Measurements from ENCODE around the gene FKBP1A. TPM values are rescaled to one million over a fixed set of nuclear protein-coding genes. Genes with fewer than 3 reads are reported as not detected.

The FKBP1A gene
- total RNA-seq, 1 donor from 2014 or later, result 269 TPM

DNA sequence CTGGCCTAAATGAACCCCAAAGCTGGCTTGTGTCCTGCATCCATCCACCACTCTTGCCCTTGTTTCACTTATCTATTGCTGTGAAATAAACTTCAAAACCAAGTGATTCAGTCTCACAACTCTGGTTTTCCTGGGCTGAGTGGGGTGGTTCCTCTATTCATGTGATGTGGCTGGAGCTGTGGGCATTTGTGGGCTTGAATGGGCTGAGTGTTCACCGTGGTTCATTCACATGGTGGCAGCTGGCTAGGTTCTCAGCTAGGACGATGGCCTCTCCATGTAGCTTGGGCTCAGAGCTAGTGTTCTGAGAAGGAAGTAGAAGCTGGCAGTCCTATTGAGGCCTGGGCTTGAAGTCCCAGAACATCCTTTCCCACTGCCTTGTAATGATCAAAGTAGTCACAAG is 30.4 kb downstream of the FKBP1A start:
- no peak for DNase-seq

- no peak for DNase-seq
These were observed 32.6 kb downstream of the FKBP1A start for GRCh38 chr20:1360094-1360846.

GRCh38 chr20:1357921-1358671 is 34.8 kb downstream of the FKBP1A start:
- no peak for DNase-seq

GRCh38 chr20:1353956-1354355 is 38.9 kb downstream of the FKBP1A start:
- no peak for DNase-seq

- no peak for DNase-seq
These were observed 46.4 kb downstream of the FKBP1A start for GRCh38 chr20:1346315-1346969.

DNA sequence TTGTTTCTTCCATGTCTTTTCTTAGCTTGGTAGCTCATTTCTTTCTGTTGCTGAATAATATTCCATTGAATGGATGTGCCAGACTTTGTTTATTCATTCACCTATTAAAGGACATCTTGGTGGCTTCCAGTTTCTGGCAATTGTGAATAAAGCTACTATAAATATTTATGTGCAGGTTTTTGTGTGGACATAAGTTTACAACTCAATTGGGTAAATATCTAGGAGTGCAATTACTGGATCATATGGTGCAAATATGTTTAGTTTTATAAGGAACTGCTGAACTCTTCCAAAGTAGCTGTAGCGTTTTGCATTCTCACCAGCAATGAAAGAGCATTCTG is 47.1 kb downstream of the FKBP1A start:
- no peak for DNase-seq

DNA sequence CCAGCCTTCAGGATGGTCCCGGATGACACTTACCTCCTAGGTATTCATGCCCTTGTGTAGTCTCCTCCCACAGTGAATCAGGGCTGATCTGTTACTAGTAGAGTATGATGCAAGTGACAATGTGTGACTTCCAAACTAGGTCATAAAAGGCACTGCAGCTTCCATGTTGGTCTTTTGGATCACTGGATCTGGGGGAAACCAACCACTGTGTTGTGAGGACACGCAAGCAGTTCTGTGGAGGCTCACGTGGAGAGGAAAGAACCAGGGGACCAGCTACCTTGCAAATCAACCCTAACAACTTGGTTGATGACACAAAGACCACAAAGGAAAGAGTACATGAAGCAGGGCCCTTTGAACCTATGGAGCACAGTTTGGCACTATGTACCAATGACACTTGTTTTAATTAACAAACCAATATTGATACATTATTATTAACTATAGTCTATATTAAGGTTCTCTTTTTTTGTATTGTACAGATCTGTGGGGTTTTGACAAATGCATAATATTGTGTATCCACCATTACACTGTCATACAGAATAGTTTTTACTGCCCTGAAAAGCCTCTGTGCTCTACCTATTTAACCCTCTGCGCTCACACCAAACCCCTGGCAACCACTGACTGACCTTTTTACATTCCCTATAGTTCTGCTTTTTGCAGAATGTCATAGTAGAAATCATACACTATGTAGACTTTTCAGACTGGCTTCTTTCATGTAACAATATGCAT is 47.7 kb downstream of the FKBP1A start:
- DNase-seq, result no peak

DNA sequence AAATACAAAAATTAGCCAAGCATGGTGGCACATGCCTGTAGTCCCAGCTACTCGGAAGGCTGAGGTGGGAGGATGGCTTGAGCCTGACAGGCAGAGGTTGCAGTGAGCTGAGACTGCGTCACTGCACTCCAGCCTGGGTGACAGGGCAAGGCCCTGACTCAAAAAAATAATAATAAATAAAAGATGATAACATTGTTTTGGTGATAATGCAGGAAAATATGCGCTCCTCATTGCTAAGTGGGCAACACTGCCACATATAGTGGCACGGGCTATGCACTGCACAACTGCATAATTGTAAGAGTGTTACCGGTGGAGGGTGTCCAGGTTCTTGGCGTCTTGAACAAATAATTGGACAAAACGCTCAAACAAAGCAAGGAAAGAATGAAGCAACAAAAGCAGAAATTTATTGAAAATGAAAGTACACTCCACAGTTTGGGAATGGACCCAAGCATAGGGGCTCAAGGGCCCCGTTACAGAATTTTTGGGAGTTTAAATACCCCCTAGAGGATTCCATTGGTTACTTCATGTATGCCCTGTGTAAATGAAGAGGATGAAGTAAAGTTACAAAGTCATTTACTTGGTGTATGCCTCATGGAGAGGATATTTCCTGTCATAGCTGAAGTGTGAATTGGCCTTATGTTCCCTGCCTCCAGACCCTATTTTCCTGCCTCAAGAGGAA is 49.3 kb downstream of the FKBP1A start:
- DNase-seq, result peak; percentile 38

DNA sequence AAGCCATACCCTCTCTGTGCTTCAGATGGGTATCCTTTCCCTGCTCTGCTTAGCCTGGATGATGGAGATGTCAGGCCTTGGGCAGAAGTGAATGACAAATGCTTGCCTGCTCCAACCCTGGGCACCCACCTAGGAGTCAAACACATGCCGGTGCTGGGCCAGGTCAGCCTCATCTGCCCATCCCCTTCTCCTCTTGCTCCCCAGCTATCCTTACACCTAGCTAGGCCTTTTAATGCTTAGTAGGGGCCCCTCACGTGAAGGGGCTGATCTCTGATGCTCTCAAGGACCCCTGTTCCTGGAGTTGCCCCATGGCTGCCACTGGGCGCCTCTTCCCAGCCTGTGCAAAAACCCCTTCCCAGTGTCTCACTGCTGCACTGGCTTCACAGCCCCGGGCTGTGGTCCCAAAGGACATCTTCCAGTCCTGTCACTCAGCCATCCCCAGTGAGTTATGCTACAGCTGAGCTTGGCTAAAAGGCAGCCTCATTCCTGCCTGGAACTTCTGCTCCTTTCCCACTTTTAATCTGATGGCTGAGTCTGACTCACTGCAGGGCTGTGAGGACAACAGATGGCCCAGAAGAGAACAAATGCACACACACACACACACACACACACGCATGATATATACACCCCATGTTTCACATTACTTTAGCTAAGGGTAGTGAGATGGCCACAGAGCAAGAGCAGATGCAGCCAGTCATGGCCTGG is 51.1 kb downstream of the FKBP1A start:
- peak; percentile 55 for DNase-seq

DNA sequence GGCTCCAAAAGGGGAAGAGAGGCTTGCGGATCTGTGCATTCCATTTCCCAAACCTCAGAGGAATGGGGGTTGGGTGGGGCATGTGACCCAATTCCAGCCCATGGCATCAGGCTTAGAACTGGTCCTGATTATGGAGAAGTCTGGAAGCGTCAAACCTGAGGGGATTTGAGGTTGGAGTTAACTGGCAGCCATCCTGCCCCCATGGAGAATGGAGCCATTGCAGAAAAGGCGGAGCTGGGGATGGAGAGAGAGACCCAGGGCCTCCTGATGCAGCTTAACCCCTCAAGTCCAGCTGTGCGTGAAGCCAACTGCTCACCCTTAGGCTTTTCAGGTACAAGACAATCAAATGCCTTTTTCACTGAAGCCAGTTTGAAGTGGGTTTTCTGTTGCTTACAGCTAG is 54.1 kb downstream of the FKBP1A start:
- DNase-seq, result no peak

DNA sequence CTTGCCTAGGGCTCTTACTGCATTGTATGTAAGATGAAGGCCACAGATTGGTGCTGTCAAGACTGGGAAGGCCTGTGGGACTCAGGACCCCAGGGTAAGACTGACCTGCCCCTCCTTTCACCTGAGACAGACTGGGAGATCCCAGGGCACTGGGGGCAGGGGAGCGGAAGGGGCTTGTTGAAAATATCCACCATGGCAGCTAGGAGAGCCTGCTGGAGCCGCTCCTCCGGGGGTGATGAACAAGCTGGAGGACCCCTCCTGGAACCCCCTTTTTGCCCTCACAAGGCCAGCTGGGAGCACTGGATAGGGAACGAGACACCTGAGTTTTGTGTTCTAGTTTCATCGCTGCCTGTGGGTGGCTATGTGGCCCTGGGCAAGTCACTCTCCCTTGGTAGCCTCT is 54.8 kb downstream of the FKBP1A start:
- no peak for DNase-seq

DNA sequence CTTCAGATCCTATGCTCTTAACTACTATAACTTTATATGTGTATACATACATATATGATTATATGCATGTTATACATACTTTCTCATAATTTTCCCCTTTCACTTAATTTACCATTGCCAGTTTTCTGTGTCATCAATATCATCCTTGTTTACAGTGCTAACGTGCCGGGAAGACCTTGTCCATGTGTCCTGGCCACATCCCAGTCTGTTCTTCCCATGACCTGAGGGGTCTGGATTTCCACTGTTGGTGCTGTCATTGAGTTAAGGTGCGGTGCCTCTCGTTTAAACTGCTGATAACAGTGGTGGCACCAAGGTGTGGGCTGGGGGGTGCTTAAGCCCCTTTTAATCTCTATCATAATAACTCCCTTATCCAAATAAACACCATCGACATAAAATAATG is 55.4 kb downstream of the FKBP1A start:
- peak; percentile 28 for DNase-seq

DNA sequence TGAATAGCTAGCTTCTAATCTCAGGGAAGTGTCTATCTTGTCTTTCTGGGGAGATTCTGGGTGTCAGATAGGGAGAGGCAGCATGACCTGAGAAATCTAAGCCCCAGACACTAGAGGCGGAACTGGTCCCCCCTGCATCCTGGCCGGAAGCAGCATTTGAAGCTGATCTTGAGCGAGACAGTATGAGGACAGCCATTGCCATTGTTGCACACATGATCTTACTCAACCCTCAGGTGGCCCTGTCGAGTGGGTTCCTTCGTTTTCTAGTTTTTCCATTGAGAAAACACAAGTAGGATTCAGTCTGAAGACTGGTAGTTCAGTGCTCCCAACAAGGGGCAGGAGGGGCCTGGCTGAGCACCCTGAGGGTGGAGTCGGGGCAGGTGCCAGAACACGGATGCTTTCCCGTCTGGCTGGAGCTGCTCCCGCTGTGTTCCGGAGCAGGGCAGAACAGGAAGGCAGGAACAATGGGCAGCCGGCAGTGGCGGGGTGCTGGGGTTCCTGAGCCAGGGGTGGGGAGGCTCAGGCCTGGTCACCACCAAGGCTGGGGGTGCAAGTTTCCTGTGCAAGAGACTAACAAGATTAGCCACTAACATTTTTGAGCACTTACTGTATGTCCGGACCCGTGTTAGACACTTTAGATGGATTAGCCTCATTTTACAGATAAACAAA is 56.0 kb downstream of the FKBP1A start:
- peak; percentile 94 for DNase-seq

- DNase-seq, result peak; percentile 48
These were observed 56.7 kb downstream of the FKBP1A start for GRCh38 chr20:1335961-1336698.

DNA sequence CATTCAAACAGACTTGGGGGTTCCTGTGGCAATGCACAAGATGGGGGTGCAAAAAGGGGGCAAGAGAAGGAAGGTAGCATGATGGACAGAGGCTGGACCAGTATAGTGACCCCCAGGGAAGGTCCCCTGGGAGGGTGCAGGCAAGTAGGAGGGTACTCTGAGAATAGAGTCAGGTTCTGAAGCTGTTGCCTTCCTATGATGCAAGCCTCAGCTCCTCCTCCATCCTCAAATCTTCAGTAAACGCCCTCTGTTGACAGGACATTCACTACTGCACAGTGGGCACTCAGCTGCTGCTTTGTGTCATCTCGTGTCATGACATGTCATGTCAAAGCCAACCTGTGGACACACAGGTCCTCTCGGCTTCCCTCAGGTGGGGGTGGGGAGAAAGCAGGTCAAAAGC is 58.1 kb downstream of the FKBP1A start:
- peak; percentile 47 for DNase-seq

GRCh38 chr20:1334370-1334731 is 58.5 kb downstream of the FKBP1A start:
- DNase-seq, result no peak

GRCh38 chr20:1333462-1334369 is 59.1 kb downstream of the FKBP1A start:
- no peak for DNase-seq

DNA sequence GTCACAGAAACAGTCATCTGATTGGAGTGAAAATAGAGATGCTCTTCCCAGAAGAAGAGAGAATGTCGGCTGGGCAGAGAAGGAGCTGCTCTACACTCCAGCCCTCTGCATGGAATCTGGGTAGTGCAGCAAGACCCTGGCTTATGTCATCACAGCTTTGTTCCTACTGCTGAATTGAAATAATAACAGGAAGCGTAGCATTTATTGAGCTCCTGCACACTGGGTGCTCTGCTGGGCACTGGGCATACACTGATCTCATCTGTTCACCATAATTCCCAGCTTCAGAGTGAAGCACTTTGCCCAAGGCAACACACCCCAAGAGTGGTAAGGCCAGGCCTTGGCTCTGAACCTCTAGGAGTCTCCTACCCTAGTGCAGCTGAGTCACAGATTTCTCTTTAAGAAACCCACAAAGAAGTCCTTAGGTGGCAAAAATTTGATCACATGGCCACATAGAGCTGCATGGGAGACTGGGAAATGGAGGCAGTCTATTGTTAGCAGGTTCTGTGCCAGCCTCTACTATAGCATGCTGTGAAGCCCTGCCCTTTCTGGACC is 60.0 kb downstream of the FKBP1A start:
- peak; percentile 77 for DNase-seq

GRCh38 chr20:1331801-1332453 is 60.9 kb downstream of the FKBP1A start:
- no peak for DNase-seq

All from dermis blood vessel endothelial cell (primary cell).